DMS 273 (cell line): ENCODE data around the gene CKB.
"Not testable (repeated sequence)": the region's sequence is repeated elsewhere in the genome, so short reads cannot be mapped to it uniquely, and the experiment has no call there.

Experiments
- DNase-seq: peaks from one replicate; lab custom pipeline; 2025; ENCODE audit not compliant: unreplicated experiment; lab: John Stamatoyannopoulos, UW

Gene CKB

DNA sequence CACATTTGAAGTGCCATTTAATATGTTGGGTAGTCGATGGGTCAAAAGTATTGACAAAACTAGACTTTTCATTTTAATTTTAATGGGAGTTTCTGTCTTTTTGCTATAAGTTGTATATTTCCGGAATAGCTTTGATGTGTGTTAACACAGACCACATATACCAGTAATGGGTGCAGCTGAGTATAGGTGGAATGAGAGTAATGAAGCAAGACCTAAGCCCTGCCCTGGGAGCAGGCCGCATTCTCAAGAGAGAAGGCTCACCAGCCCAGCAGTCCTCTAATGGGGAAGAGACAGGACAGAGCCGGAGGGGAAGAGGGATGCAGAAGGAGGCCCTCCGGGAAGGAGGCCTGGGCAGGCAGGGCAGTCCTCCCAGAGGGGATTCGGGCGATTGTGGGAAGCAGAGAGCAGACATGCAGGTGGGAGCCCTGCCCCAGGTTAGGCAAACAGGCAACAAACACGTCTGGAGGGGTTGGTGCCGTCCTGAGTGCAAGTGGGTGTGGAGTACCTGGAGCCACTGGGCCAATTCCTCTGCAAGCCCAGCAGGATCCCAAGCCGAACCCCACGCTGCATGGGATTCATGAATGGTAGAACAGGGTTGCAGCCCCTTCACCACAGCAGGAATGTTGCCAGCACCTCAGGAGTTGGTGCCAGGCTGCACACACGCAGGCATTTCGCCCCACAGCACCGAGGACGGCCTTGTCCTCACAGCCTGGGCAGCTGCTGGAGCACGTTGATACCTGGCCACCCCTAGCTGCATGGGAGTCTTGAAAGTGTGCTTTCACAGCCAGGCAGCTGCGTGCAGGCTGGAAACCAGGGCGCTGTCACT is 7.8 kb downstream of the CKB start:
- DNase-seq = no peak

DNA sequence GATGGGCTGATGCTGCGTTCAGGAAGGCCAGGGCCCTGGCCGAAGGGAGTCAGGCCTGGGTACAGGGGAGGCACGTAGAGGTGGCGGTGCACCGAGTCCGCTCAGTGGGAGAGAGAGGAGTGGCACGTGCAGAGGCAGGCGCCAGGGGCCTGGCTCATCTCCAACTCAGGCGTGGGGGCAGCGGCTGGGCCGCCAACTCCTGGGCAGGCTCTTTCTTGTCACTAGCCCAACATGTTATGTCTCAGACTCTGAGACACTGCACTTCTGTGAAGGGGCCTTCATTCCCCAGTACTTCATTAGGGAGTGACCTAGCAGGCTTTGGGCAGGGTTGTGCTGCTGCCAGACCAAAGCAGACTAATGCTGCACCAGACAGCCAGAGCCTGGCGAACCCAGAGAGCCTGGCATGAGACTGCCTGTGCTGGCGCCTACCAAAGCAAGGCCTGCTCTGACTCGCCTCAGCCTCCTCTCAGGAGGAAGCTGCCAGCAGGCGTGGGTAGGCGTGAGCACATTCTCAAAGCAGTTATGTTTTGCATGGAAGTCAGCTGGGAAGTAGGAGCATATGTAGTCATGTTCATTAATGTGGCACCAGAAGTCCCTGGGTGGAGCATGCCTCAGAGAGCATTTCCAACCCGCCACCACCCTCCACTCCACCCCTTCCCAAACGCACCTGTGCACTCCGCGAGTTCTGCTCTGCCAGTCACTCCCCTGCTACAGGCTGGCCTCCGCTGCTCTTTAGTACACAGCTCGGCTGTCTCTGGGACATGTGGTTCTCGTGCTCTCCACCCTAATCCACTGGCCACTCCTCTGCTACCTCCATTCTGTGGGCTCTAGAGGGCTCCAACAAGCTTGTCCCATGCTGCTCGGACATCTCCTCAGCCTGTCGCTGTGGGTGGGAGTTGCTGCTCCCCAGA is 9.7 kb downstream of the CKB start:
- peak; percentile 98 for DNase-seq

DNA sequence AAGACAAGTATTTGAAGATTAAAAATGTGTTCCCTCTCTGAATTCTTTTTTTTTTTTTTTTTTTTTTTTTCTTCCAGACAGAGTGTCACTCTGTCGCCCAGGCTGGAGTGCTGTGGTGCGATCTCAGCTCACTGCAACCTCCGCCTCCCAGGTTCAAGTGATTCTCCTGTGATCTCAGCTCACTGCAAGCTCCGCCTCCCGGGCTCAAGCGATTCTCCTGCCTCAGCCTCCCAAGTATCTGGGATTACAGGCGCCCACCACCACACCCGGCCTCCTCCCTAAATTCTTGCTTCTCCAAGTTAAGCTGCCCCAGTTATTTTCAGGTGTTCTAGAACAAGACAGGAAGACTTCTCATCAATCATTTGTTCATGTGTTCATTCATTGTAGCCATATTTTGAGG is 10.4 kb downstream of the CKB start:
- DNase-seq = not testable (repeated sequence)

DNA sequence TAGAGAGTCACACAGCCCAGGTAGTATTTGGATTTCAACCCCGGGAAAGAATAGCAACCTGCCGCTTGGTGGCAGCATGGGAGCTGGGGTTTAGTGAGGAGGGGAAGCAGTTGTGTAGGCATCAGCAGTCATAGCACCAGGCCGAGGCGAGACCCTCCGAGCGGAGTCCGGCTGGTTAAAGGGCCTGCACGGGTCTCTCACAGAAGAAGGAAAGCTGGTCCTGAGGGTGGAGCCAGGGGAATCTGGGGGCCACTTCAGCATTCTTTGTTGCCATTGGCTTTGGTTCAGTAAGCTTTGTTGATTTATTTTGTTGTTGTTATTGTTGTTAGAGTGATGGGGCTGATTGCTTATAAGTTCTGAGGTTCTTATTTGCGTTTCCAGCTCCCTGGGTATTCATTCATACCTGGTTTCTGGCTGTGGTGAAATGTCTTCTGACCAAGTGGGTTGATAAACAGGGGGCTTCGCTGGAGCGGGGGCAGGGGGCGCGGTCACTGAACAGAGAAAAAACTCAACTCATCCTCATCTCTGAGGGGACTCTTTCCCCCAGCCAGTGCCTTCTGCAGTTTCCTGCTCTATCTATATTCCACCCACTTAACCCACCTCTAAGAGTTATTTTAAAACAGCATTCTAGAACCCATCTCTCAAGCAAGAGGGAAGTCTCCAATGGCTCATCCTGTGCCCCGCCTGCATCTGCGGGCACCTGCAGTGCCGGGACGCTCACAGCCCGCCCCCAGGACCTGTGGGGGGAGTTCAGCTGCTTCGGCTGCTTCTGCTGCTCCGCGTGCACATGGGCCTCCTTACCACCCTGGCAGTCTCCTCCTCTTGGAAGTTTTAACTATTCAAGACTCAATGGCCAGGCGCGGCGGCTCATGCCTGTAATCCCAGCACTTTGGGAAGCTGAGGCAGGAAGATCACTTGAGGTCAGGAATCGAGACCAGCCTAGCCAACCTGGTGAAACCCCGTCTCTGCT is 11.6 kb downstream of the CKB start:
- no peak for DNase-seq

DNA sequence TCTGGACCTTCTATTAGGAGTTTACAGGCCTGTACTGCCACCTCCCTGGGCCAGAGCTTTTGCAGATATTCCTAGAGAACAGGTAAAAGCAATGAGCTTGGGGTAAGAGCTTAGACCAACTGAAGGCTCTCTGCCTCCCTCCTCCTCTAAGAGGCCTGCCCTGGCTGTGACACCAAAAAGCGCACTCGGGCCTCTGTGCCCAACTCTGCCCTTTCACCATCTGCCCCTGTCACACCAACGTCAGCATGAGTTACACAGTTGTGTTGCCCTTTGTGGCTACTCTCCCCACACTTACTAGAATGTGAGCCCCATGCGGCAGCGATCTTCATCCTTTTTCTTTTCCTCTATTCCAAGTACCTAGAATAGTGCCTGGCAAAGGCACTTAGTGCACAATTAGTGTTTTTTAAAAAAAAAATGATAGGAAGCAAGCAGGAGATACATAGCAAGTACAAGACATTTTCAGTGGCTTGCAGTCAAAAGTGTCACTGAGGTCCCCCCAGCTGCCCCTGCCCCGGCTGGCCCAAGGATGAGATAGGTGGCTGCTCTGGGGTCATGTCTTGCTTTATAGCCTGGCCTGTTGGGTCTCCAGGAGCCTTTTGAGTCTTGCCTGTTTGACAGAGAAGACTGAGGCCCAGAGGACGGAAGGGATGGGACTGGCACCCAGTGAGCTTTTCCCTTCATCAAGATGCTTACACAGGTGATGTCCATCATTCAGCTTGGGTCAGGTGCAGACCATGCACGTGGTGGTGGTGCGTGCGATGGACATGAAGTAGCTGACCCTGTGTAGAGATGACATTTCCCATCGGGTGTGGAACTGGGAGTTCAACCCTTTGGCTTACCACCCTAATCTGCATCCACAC is 12.5 kb downstream of the CKB start:
- no peak for DNase-seq

DNA sequence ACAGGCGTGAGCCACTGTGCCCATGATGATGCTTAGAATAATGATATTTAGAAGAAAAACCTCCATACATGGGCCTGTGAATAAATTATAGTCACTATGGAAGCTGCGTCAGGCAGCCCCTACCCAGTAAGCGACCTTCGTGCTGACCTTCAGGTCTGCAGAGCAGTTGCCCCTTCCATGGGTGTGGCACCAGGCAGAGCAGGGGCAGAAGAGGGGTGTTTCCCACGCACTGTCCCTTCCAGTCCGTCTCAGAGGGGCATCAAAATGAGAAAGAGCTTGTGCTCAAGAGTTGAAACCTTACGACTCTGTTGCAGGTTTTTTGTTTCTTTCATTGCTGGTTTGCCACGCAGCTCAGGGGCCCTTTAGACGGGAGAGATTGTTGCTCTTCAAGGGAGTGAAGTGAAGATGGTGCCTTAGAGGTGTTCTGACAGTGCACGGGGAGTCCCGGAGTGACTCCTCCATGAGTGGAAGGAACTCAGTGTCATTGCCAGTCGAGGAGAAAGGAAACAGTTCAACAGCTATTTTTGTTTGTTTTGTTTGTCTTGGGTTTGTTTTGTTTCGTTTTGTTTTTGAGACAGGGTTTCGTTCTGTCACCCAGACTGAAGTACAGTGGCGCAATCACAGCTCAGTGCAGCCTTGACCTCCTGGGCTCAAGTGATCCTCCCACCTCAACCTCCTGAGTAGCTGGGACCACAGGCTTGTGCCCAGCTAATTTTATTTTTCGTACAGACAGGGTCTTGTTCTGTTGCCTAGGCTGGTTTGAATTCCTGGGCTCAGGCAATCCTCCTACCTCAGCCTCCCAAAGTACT is 13.9 kb downstream of the CKB start:
- DNase-seq = no peak

DNA sequence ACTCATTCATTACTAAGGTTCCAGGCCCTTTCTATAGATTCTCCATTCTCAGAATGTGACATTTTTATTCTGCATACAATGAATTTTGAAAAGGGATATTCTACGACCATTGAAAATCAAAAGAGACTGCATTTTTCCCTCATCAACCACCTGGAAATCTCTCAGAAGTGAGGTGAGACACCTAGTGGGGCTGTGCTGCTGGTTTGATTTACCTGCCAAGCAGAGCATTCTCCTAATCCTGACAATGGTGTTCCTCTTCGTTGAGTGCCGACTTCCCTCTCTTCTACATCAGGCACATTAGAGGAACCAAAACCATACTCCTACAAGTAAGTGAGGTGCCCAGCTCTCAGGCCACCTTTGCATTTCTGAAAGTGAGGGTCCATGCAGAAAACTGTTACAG is 14.9 kb downstream of the CKB start:
- DNase-seq = no peak

DNA sequence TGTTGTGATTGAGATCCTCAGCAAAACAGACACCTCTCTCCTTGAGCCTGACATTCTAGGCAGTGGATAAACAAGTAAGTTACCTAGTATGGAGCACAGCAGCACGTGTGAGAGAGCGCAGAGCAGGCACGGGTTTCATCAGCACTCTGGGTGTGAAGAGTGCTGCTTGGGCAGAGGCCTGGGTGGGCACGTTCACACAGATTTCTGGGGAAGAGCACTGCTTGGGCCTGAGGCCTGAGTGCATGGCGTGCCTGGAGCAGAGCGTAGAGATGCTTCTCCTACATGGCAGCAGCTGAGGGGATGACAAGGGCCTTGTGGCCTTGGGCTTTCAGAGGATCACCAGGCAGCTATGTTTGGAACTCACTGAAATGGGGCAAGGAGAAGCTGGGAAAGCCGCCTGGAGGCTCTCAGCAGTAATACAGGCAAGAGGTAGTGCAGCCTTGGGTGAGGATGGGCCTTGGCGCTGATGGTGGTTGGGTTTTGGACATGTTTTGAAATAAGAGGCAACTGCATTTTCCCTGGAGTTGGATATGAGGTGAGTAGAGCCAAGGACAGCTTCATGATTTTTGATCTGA is 17.6 kb downstream of the CKB start:
- no peak for DNase-seq

DNA sequence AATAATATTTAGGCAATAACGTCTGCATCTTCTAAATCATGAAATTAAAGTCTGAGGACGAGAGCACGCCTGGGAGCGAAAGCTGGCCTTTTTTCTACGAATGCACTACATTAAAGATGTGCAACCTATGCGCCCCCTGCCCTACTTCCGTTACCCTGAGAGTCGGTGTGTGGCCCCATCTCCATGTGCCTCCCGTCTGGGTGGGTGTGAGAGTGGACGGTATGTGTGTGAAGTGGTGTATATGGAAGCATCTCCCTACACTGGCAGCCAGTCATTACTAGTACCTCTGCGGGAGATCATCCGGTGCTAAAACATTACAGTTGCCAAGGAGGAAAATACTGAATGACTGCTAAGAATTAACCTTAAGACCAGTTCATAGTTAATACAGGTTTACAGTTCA is 19.3 kb downstream of the CKB start:
- no peak for DNase-seq

DNA sequence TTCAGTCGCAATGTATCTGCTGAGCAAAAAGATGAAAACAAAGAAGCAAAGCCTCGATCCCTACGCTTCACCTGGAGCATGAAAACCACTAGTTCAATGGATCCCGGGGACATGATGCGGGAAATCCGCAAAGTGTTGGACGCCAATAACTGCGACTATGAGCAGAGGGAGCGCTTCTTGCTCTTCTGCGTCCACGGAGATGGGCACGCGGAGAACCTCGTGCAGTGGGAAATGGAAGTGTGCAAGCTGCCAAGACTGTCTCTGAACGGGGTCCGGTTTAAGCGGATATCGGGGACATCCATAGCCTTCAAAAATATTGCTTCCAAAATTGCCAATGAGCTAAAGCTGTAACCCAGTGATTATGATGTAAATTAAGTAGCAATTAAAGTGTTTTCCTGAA is 19.8 kb downstream of the CKB start:
- DNase-seq = no peak

DNA sequence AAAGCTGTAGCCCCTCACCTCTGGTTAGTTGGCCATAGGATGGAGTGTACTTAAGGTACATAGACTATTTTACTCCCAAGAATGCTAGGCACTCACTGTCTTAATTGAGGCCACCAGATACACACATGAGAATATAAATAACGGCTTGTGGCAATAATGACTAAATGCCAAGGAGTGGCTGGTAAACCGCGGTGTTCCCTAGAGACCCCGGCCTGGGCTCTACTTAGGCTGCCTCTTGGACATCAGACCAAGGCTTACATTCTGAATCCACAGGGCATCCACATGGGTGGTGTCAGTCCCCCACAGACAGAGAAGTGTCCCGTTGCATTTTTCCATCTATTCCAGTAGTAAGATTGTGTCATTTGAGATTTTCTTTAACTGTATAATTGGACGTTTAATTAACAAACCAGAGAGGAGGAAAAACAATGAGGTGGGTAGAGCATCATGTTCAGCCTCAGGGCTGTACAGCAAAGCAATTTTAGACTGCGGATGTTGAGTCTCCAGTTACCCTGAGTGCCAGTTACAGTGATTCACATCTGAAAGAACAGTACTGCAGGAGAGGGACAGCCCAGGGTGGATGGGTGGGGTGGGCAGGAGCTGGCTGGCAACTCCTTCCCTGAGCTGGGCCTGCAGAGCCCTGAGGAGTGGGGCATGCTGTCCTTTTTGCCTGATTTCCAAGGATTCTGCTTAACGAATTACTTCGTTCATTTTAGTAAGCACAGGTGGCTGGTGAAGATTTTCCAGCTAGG is 20.5 kb downstream of the CKB start:
- no peak for DNase-seq

DNA sequence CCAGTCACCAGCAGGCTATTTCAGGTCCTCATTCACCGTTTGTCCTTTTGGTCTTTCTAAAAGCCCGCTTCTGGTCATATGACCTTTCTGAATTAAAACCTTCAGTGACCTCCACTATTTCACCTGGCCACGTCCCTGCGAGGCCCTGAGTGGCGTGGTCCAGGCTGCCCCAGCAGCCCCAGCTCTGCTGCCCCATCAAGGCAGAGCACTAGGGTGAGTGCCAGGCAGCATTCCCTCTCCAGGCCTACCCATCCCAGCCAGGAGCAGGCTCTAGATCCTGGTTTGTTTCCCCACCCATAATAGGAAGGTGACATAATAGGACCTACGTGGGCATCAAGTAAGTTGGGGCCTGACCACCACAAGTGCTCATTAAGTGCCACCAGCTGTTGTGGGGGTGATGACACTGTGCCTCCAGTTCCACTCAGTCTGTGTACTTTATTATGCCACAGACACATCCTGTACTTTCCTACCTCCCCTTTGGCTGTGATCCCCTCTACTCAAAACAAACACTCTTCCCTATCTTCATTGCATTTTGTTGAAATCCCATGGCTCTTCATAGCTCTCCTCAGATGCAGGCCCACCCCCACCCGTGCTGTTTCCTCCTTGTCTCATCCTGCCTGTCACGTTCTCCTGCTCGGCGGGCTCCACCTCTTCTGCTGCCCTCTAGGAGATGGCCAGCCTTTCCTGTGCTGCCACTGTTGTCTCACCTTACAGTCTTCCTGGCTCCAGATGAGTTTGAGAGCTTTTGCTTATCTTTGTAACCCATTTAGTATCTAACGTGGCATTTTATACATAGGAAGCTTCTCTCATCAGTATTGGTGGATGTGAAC is 21.4 kb downstream of the CKB start:
- DNase-seq = no peak

DNA sequence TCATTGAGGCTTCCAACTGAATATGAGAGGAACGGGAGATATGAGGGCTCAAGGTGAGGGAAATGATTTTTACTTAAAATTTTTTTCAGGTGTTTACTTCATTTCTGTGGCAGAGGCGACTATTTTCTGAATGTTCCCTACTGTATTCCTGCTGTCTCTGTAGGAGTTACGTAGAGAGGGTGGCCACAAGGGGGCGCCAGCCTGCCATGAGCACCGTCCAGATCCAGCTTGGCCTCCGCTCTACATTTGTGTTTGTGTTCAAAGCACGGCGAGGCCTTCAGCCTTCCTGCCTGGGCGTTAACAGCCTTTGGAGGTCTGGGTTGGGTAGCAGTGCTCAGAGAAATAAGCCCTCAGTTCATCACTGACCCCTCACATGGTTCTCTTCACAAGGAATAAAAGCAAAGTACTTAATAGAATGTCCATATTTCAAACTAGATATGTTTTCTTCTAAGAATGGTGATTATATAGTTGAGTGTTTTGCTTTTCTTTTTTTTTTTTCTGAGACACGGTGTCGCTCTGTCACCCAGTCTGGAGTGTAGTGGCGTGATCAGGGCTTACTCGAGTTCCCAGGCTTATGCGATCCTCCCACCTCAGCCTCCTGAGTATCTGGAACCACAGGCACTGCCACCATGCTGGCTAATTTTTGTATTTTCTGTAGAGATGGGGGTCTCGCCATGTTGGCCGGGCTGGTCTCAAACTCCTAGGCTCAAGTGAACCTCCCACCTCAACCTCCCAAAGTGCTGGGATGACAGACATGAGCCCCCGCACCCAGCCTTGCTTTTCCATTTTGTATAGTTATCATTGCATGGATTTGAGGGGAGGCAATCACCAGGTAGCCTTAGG is 22.3 kb downstream of the CKB start:
- peak; percentile 94 for DNase-seq

DNA sequence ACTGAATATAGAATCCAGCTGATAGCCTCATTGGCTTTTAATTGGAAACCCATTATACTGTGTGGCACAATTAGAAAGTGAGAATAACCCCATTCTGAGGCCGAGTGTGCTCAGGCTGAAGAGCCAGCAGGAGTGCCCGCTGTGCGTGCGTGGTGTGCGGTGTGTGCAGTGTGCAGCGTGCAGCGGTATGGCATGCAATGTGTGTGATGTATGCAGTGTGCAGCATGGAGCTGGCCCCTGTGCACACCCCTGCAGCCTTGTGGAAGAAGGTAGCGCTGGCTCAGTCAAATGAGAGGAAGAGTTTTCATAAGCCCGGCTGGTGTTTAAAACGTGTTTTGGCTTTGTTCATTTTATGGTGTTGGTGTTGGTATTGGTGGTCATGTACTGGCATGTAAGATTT is 22.9 kb downstream of the CKB start:
- no peak for DNase-seq

DNA sequence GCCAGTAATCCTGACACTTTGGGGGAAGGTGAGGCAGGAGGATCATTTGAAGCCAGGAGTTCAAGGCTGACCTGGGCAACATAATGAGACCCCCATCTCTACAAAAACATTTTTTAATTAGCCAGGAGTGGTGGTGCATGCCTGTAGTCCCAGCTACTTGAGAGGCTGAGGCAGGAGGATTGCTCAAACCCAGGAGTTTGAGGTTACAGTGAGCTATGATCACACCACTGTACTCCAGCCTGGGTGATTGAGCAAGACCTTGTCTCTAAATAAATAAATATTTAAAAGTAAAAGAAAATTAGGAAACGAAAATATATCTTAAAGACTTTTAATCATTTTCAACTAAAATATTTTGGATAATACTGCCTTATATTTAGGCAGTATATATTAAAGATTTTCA is 25.9 kb downstream of the CKB start:
- no peak for DNase-seq

DNA sequence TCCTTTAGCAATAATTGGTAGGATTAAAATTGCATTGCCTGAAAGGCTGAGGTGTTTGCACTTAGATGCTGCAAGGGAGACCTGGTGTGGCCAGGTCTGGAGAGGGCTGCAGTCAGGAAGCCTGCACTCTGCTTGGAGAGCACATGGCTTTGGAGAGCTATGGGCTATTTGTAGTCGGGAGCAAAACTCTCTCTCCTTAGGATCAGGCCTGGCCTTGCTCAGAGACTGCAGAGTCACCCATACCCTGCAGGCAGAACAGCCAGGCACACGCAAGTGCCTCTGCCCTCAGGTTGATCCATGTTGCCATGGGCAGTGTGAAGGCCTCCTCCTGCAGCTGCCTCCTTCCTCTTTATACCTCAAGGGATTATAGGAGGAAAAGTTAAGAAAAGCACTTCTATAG is 26.8 kb downstream of the CKB start:
- DNase-seq = no peak
